UCSD-AML1 (cell line): ENCODE data around the gene SYNRG.
A peak's percentile ranks its signal among the peaks of the same experiment; 100 is the strongest.

Experiments used
- DNase-seq: peaks from one replicate; lab custom pipeline; 2025; ENCODE audit not compliant: unreplicated experiment; lab: John Stamatoyannopoulos, UW

Gene SYNRG

DNA sequence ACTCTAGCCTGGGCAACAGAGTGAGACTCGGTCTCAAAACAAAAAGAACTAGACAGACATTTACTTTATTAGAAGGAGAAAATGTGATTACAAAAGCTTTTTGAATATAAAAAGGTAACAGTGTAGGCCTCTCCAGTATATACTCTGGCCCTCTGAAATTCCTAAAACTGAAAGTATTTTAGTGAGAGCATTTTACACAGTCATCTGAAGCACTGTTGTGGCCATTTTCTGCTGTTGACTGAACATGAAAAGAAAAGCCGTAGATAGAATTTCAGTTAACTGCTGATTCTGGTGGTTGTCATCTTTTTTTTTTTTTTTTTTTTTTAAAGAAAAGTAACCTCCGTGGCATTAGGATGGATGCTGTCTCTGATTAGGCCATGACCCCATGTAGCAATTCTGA lies 103.9 kb downstream of the SYNRG start:
- DNase-seq: no peak

DNA sequence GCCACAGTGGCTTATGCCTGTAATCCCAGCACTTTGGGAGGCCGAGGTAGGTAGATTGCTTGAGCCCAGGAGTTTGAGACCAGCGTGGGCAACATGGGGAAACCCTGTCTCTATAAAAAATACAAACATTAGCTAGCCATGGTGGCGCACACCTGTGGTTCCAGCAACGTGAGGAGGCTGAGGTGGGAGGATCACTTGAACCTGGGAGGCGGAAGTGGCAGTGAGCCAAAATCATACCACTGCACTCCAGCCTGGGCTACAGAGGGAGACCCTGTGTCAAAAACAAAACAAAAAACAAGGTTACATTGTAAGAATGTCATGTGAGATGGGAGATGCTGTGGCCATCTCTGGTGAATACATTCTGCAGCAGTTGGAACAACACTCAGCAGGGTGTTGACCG lies 106.1 kb downstream of the SYNRG start:
- no peak for DNase-seq

DNA sequence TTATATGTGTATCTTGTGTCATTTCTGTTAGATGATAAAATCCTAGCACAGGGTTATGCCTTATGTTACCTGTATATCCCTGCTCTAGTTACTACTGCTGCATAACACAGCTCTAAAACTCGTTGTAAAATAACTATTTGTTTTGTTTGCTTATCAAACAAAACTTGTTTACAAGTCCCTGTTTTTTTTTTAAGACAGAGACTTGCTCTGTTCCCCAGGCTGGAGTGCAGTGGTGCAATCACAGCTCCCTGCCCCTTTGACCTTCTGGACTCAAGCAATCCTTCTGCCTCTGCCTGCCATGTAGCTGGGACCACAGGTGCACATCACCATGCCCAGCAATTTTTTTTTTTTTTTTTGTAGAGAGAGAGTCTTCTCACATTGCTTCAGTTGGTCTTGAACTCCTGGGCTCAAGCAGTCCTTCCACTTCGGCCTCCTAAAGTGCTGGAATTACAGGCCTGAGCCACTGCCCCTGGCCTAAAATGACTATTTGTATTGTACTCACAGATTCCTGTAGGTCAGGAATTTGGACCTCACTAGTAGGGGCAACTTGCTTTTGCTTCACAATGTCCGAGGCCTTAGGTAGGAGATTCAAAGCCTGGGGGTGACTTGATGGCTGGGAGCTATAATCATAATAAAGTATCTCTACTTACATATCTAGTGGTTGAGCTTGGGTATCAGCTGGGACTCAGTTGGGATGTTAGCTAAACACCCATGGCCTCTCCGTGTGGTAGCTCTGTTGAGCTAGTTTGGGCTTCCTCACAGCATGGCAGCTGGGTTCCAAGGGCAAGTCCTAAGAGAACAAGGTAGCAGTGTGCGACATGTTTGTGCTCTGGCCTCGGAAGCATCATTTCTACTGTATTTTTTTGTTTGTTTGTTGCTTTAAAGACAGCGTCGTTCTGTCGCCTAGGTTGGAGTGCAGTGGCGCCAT lies 106.9 kb downstream of the SYNRG start:
- no peak for DNase-seq

DNA sequence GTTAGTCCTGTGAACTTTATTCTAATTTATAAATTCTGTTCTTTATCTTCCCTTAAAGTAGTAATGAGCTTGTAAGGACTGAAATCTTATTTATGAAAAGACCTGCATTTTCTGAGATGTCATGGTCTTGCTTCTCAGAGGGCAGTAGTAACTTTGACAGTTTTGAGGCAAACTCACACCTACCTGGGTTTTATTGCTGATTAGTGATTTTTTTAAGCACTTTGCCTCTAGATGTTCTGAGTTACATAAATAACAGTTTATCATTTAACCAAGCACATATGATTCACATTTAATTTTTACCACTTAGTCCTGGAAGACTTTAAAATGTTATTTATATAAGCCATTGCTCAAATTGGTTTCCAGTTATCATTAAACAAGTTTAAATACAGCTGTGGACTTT lies 108.8 kb downstream of the SYNRG start:
- DNase-seq: no peak

DNA sequence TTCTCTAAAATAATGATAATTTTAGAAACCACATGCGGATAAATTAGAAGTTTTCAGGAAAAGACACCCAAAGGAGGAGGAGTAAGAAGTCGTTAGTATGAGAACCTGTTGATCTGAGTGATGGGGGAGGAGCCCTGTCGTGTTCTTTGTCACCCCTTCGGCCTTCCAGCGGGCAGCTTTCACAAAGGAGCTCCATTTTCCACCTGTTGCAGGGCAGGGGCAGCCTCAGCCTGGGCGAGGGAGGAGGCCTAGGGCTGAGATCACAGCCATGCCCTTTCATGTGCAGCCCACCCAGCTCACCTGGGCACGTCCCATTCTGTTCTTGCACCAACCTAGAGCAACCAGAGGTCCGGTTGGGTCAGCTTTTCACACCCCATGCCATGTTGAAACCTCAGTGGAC lies 114.2 kb downstream of the SYNRG start:
- no peak for DNase-seq

DNA sequence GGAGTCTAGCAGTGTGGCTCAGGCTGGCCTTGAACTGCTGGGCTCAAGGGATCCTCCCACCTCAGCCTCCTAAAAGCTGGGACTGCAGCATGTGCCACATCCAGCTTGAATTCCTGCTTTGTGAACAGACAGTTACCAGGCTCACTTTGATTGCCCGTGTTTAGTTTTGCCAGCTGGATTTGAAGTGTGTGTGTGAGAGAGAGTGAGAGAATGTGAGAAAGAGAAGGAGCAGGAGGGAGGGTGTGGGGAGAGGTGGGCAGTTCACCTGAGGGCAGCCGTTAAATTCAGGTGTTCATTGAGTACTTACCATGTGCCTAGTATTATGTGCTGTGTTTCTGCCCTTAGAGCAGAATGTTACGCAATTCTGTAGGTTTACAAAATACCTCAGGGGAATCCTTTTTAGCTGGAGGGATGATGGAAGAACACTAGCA lies 114.8 kb downstream of the SYNRG start:
- no peak for DNase-seq

DNA sequence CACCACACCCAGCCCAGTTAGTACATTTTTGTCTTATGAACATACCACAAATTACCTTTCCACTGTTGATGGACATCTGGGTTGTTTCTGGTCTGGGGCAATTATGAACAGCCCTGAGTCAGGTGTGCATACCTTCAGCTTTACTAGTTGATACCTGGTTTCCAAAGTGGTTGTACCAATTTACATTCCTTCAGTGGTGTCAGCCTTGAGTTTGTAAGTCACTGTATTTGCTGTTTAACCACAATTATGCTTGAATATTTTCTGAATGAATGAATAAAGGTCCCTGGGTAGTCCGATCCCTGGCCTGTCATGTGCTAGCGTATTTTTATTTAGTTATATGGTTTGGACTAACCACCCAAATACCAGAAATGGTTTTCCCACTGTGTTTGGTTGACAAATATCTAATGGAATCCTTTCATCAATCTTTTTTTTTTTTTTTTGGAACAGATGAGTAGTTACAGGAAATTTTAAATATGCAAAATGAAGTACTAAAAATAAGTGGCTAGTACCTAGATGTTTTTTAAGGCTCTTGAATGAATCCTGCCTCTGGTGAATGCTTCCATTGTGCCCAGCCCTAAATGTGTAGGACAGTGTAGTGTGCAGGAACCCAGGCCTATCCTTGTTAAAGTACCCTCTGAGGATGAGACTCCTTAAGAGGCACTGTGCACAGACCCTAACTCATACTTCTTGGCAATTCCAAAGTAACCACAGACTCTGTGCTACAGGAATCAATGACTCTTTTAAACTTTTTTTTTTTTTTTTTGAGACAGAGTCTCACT lies 115.8 kb downstream of the SYNRG start:
- no peak for DNase-seq

DNA sequence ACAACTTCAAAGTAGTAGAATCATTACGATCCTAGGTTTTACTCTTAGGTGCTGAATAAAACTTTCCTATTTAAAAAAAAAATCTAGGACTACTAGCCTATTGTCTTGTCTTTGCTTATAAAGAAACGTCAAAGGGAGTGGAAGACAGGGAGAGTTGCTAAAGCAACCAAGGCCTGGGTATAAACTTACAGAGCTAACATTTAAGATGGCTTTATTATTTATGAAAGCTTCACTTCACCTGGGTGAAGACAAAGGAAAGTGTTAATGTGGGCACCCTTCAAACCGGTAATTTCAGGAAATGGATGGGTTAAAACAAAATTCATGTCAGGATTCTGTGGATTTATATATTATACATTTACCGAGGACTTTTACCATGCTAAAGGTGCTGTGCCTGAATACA lies 117.1 kb downstream of the SYNRG start:
- DNase-seq: no peak

DNA sequence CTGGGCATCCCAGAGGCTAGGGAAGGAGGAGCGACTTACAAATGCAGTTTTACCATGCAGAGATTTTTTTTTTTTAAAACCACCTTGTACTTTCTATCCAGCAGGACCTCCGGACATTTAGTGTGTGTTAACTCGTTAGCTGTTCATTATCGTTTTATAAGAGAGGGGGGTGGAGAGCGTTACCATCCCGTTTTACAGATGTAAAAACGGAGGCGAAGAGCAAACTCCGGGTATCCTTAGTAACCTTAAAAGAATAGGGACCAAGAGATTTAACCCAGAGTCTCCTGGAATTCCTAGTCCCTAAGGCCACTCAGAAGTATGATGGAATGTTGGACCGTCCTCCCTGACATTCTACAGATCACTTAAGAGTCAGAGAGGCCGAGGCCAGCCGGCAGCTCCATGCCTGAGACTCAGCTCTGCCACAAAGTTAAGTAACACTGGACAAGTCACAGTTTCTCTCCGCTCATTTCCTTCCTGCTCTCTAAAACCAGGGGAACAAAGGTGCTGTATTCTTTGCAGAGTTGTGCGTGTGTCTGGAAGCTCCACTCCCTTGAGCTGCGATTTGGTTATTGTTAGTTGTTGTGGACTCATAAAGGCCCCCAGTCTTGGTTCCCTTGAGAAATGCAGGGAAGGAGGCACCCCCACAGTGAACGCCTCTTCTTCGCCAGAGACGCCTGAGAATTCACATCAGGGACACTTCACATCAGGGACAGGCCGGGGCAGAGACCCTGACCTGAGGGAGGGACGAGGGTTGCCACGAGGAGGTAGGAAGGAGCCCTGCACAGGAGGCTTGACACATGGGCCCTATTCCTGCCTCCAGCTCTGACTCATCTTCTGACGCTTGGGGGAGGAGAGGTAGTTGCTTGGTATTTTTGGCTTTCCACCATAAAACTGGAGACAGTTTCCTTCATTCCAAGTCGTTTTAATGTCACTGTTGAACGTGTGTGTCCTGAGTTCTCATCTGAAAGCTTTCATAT lies 118.3 kb downstream of the SYNRG start:
- DNase-seq: peak; percentile 53

DNA sequence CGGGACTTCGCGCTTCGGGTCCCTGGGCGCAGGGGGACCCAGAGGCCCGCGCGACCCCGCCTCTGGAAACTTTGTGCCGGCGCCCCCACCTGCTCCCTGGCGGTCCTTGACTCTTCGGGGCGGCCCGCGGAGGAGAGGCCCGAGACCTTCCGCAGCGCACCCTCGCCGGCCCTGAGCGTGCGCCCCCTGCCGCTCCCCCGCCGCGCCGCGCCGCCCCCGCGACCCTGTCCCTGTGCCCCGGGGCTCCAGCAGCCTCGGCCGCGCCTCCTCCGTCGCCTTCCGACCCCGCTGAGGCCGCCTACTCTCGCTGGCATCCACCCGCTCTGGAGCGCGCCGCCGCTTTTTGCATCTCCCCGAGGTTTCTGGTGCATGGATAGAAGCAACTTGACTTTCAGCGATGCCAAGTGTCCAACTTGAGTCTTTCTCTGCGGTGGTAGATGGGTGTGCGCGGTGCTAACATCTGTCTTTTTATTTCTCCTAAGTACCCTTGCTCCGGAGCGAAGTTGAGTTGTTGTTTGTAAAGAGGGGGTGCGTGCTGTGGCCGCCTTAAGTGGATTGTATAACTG lies 119.1 kb downstream of the SYNRG start:
- peak; percentile 73 for DNase-seq

DNA sequence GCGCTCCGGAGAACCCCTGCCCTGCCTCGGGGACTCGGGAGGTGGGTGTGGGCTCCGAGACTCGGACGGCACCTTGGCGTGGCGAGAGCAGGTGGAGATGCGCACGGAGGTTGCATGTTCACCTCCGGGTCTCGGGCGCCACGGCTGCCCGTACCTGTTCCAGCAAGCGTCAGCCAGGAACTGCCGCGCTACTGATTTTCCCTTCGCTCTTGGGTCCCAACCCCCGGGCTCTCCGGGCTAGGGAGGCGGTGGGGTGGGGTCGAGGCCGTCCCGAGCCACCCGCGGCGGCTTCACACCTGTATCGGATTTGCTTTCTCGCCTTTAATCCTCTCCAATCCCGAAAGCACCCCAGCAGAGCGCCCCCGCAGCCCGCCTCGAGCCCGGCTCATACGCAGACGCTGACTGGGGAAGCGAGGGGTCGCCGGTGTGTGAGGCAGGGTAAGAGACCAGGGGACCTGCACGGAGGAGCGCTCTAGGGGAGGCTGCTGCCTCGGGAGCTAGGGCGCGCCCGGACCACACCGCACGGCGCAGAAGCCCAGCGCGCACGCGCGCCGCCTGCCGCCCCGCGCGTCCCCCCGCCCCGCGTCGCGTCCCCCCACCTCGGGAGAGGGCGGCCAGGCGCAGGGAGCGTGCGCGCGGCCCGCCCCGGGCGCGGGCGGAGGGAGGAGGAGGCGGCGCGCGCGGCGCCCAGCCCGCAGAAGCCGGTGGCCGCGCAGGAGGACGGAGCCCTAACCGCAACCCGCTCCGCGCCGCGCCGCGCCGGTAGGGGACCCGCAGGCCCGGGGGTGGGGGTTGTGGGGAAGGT lies 119.8 kb downstream of the SYNRG start, which contains the start of gene DUSP14:
TSS of gene DUSP14 (plus strand) at position 695 of the 805 bp plus-strand sequence. CDS start 22,382 bp downstream, outside the sequence.
- DNase-seq: peak; percentile 85

DNA sequence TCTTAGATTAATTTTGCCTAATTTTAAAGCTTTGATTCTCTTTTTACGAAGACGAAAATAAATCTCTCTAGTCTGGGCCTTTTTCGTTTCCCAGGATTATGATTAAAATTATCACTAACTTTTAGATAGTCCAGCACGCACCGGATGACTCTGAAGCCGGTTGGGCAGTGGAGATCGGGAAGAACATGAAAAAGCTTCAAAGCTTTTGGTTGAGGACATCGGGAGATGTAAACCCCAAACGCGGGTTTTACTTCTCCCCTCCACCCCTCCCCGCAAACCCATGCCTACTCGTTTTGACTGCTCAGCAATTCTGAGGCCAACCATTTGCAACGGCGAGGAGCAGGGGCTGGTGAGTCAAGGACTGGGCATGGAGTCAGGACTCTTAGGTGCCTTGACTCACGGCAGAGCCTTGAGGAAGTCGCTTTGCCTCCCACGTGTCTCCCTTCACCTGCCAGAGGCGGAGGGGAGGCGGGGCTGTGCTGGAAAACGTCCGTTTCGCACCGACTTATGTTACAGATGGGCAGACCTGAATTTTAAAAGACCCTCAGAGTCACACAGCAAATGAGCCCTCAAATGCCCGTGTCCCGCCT lies 120.5 kb downstream of the SYNRG start:
- peak; percentile 37 for DNase-seq

DNA sequence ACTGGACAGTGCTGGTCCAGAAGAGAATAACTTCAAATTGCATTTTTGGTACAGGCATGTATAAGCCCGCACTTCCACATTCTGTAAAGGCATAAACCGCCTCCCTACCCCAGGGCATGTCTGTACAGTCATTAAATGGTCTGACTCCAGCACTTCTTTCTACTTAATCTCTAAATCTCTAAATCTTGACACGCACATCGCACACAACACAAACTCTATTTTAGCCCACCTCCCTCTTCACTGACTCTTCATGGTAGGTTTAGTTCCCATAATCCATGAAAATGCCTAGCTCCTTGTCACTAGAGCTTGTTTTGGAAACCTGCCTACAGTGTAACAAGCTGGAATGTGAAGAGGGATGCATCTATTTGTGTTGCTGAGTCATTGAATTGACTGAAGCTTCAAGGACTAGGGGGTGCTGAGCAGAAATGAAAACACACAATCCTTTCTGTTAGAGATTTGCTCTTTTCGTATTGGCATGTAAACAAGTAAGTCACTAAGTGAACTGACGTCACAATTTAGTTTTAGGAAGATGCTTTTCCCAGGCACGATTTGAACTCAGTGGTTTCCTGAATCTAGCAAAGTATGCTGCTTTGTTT lies 121.1 kb downstream of the SYNRG start:
- DNase-seq: no peak

DNA sequence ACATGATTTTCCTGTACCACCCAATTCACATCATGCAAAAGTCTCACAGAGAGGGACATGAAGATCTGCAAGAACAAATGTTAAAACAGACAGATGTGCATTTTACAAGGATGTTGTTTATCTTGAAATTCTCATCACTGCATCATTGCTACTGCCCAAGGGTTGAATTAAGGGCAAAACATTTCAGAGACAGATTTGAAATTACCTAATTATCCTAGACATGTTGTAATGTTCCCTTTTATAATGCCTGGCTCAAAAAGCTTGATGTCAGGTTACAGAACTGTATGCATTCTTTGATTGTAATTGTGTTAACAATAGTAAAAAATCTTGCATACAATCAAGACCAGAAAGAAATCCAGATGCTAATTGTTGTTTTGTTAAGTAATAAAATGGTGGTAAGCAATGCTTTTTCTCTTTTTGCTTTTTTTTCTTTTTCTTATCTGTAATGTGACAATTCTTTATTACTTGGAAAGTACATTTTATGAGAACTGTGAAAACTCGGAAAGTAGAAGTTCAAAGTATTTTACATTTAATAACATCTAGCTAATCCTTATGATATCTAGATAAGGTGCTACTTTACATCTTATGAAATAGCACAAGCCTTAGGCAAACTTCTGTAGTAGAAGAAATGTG lies 123.2 kb downstream of the SYNRG start:
- no peak for DNase-seq

DNA sequence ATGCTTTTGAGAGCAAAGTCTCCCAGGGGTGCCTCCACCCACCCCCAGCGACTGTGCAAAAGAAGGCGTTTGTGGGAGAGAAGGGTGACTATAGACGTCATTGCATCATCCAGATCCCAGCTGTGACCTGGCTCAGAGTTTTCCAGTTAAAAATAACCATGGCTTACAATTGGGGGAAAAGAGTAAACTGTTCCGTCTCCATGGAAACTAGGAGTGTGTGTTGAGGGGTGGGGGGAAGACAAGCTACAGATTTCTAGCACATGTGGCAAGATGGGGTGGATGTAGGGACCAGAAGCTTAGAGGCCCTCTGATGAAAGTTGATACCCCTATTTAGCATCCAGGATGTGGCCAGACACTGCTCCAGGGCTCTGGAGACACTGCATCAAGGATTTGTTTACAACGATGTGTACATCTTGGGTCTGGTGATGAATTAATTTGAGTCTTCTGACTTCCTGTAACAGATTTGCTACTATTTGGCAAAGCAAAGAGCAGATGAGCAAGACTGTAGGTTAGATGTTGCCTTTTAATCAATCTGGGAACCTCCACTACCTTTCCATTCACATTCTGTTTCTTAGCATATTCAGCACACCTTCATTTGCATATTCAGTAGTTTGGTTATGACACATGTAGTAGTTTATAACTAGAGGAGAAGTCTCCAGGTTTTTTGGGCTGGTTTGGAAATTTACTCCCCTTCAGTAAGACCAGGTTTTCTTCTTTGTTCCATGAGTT lies 125.7 kb downstream of the SYNRG start:
- no peak for DNase-seq

DNA sequence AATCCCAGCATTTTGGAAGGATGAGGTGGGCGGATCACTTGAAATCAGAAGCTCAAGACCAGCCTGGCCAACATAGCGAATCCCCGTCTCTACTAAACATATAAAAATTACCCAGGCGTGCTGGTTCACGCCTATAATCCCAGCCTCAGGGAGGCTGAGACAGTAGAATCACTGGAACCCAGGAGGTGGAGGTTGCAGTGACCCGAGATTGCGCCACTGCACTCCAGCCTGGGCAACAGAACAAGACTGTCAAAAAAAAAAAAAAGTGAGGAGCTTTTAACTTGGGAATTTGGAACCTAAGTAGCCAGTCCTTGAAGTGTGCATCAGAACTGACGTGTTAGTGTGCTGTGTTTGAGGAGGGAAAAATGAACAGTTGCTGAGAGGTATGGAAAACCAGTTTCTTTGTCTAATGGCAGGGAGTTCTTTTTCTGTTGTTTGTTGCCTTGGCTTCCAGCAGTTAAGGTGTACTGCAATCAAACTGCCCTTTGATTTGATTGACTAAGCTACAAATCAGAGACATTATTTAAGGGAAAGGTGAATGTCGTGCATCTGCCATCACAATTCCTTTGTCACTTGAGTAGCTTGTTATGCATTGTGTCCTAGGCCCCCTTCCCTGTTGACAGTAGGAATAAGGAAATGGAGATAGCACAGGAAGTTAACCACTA lies 128.1 kb downstream of the SYNRG start:
- DNase-seq: no peak

DNA sequence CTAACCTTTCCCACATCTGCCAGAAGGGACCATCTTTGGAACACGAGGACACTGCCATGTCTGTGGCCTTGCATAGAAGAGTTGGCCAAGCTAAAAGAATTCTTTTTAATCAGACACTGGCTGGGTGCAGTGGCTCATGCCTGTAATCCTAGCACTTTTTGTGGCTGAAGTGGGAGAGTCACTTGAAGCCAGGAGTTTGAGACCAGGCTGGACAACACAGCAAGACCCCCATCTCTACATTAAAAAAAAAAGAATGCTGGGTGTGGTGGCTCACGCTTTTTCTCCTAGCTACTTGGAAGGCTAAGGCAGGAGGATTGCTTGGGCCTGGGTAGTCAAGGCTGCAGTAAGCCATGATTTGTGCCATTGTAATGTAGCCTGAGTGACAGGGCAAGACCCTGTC lies 128.8 kb downstream of the SYNRG start:
- no peak for DNase-seq
